ENCODE measurements around the gene DNAJB6. TPM values are rescaled to one million over a fixed set of nuclear protein-coding genes. Genes with fewer than 3 reads are reported as not detected.

Gene DNAJB6
- total RNA-seq, 1 donor from 2014 or later = 172 TPM

DNA sequence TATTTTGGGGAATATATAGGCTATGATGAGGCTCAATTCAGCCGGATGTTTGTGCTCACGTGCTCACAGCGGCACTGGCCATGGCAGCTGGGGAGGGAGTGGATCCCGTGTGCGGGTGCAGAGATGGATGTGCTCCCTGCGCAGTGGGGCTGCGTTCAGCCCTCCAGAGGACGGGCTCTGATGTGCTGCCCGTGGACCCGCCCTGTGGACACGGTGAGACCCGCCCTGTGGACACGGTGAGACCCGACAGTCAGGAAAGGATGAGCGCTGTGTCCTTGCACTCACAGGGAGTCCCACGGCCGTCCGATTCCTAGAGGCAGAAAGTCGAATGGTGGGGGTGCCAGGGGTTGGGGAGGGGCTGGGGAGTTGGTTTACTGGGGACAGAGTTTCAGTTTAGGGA lies 89.0 kb downstream of the DNAJB6 start:
- DNase-seq (ENCODE audit: low spot score) = no peak

DNA sequence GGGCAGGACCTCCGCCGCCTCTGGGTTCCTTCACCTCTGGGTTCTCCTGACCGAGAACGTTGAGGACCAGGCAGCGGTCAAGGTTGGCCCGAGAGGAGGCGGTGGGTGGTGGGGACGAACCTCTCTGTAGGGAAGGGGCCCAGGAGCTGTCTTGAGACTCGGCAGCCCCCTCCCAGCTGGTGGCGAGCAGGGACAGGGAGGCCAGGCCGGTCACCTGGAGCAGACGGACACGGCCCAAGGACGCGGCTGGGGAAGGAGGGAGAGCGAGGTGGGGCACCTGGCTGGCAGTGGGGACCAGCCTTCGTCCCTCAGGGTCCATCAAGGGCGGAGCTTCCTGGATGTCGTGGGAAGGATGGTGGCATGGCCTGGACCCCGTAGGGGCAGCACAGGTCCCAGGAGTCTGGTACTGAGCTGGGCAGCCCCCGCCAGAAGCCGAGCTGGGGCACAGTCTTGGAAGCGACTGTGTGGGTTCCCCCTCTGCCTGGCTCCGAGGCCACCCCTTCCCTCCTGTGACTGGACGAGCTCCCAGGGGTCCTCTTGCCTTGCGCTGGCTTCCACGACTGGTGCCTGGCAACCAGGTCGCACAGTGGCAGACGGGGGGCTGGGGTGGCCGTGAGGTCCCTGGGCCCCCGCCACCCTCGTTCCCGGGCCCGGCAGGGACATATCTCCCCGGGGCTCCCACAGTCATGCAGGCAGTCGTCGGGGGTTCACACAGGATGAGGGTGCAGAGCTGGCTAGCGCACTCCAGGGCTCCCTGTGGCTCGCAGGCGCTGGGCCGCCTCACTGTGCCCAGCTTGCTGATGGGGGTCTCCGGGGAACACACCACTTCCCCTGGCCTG lies 89.9 kb downstream of the DNAJB6 start:
- Histone ChIP-seq H3K9me3 (ENCODE audit: low read depth) (no peaks in the 10 kb centered on the region), H3K27me3 (no peaks in the 10 kb centered on the region), H3K27ac (no peak overlapping the region), H3F3A (ENCODE audit: low read depth) (no peaks in the 10 kb centered on the region), H3K9ac (no peak overlapping the region), H3K4me1 (no peaks in the 10 kb centered on the region), H2AFZ (replicated peaks) (no peak overlapping the region), H4K20me1 (ENCODE audit: low read depth) (no peaks in the 10 kb centered on the region), H3K79me2 (ENCODE audit: low read depth) (no peaks in the 10 kb centered on the region), H3K4me2 (no peak overlapping the region), H3K4me3 (no peak overlapping the region), H3K36me3 (no peaks in the 10 kb centered on the region)
- Mint-ChIP-seq H3K27ac (peak overlapping the region; percentile 53), H3K4me3 (no peak overlapping the region), H3K36me3 (no peaks in the 10 kb centered on the region), H3K27me3 (ENCODE audit: insufficient read depth, low read depth) (peaks cover 9% of the 10 kb centered on the region), H3K9me3 (no peaks in the 10 kb centered on the region), H3K4me1 (peaks cover 8% of the 10 kb centered on the region)
- TF ChIP-seq EZH2phosphoT487 (IDR thresholded peaks at IDR 0.05) = no peak
- TF ChIP-seq EZH2 (IDR thresholded peaks at IDR 0.05) = no peak
- TF ChIP-seq, protein P1, sequence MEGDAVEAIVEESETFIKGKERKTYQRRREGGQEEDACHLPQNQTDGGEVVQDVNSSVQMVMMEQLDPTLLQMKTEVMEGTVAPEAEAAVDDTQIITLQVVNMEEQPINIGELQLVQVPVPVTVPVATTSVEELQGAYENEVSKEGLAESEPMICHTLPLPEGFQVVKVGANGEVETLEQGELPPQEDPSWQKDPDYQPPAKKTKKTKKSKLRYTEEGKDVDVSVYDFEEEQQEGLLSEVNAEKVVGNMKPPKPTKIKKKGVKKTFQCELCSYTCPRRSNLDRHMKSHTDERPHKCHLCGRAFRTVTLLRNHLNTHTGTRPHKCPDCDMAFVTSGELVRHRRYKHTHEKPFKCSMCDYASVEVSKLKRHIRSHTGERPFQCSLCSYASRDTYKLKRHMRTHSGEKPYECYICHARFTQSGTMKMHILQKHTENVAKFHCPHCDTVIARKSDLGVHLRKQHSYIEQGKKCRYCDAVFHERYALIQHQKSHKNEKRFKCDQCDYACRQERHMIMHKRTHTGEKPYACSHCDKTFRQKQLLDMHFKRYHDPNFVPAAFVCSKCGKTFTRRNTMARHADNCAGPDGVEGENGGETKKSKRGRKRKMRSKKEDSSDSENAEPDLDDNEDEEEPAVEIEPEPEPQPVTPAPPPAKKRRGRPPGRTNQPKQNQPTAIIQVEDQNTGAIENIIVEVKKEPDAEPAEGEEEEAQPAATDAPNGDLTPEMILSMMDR (IDR thresholded peaks at IDR 0.05) = no peak
- no peak for DNase-seq (ENCODE audit: low spot score)

More for the DNA sequence above, 89.0 kb downstream of the DNAJB6 start:
- Histone ChIP-seq H3K9ac (no peak overlapping the region), H3K4me1 (no peaks in the 10 kb centered on the region), H3K4me3 (no peak overlapping the region), H3K36me3 (no peaks in the 10 kb centered on the region), H3K9me3 (ENCODE audit: low read depth) (no peaks in the 10 kb centered on the region), H3F3A (ENCODE audit: low read depth) (no peaks in the 10 kb centered on the region), H2AFZ (replicated peaks) (no peak overlapping the region), H3K27ac (no peak overlapping the region), H4K20me1 (ENCODE audit: low read depth) (no peaks in the 10 kb centered on the region), H3K4me2 (no peak overlapping the region), H3K27me3 (no peaks in the 10 kb centered on the region), H3K79me2 (ENCODE audit: low read depth) (no peaks in the 10 kb centered on the region)
- Mint-ChIP-seq H3K4me3 (no peak overlapping the region), H3K27me3 (ENCODE audit: insufficient read depth, low read depth) (peaks cover 9% of the 10 kb centered on the region), H3K36me3 (no peaks in the 10 kb centered on the region), H3K9me3 (no peaks in the 10 kb centered on the region), H3K27ac (peak overlapping the region; percentile 72), H3K4me1 (peaks cover 8% of the 10 kb centered on the region)
- no peak for TF ChIP-seq EZH2phosphoT487 (IDR thresholded peaks at IDR 0.05)
- no peak for TF ChIP-seq EZH2 (IDR thresholded peaks at IDR 0.05)
- TF ChIP-seq, protein P1 (IDR thresholded peaks at IDR 0.05) = no peak

DNA sequence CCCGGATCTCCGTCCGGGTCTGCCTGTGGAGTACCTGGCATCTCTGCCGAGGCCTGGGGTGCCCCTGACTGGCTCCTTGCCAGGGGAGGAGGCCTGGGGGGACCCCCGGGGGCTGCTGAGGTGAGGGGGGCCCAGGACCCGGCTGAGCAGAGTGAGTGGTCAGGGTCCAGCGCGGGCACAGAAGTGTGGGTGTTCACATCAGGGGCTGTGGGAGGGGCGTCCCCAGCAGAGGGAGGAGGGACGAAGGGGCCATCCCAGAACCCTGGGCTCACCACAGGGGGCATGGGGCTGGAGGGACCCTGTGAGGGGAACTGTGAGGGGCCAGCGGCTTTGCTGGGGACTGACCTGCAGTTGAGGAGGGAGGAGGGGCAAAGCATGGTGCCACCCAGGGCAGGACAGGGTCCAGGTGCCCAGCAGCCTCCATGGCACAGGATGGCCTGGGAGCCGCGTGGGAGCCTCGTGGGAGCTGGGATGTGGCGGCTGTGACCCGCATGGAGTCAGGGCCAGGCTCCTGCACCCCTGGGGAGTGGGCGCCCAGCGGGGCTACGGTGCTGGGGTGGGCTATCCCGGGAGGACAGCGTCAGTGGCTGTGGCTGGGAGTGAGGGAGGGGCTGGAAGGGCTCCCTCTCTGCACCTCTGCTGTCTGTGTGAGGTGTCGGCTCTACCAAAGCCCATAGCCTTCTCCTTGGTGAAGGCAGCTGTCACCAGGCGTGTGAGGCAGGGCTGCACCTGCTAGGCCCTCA lies 91.2 kb downstream of the DNAJB6 start:
- H3K4me1 Mint-ChIP-seq = peaks cover 18% of the 10 kb centered on the region
- H3K27me3 Mint-ChIP-seq (ENCODE audit: insufficient read depth, low read depth) = peaks cover 8% of the 10 kb centered on the region
- H3K36me3 Mint-ChIP-seq = no peaks in the 10 kb centered on the region

More for the DNA sequence above, 91.2 kb downstream of the DNAJB6 start:
- TF ChIP-seq, protein P1 (IDR thresholded peaks at IDR 0.05) = no peak
- no peak for TF ChIP-seq EZH2phosphoT487 (IDR thresholded peaks at IDR 0.05)
- TF ChIP-seq EZH2 (IDR thresholded peaks at IDR 0.05) = no peak
- Histone ChIP-seq H3K9me3 (ENCODE audit: low read depth) (no peaks in the 10 kb centered on the region), H3K4me1 (peaks cover 5% of the 10 kb centered on the region), H3K27me3 (no peaks in the 10 kb centered on the region), H2AFZ (replicated peaks) (no peak overlapping the region), H3K9ac (no peak overlapping the region), H4K20me1 (ENCODE audit: low read depth) (no peaks in the 10 kb centered on the region), H3K4me2 (no peak overlapping the region), H3K36me3 (no peaks in the 10 kb centered on the region), H3K79me2 (ENCODE audit: low read depth) (no peaks in the 10 kb centered on the region), H3F3A (ENCODE audit: low read depth) (no peaks in the 10 kb centered on the region), H3K27ac (no peak overlapping the region), H3K4me3 (no peak overlapping the region)
- no peak overlapping the region for H3K4me3 Mint-ChIP-seq
- H3K9me3 Mint-ChIP-seq = no peaks in the 10 kb centered on the region
- H3K27ac Mint-ChIP-seq = peak overlapping the region; percentile 53
- DNase-seq (ENCODE audit: low spot score) = no peak

Measured in neural progenitor cell (in vitro differentiated cells).